ENCODE results near the gene TERB1. TPM values are rescaled to one million over a fixed set of nuclear protein-coding genes. Genes with fewer than 3 reads are reported as not detected.
"Not testable (repeated sequence)": the region's sequence is repeated elsewhere in the genome, so short reads cannot be mapped to it uniquely, and the experiment has no call there.

Gene TERB1
- total RNA-seq, 1 donor from 2014 or later, result 0.41 TPM

GRCh38 chr16:66800856-66801255, 528 bp downstream of the TERB1 start:
- H3K36me3 Mint-ChIP-seq, result peaks cover 17% of the 10 kb centered on the region
- DNase-seq (ENCODE audit: extremely low spot score, unreplicated experiment), result no peak

GRCh38 chr16:66798161-66798560, 3.2 kb downstream of the TERB1 start:
- no peaks in the 10 kb centered on the region for H3K9me3 Mint-ChIP-seq
- H3K36me3 Mint-ChIP-seq, result no peaks in the 10 kb centered on the region
- H3K4me1 Mint-ChIP-seq (ENCODE audit: unreplicated experiment), result no peaks in the 10 kb centered on the region
- no peak overlapping the region for H3K27ac Mint-ChIP-seq
- H3K4me3 Mint-ChIP-seq, result no peak overlapping the region
- no peak for TF ChIP-seq CTCF (conservative IDR thresholded peaks at IDR 0.05)
- no peak for DNase-seq (ENCODE audit: extremely low spot score, unreplicated experiment)
- H3K27me3 Mint-ChIP-seq, result no peaks in the 10 kb centered on the region

More at GRCh38 chr16:66800856-66801255, 528 bp downstream of the TERB1 start:
- H3K4me3 Mint-ChIP-seq, result no peak overlapping the region
- H3K27ac Mint-ChIP-seq, result no peak overlapping the region
- no peak for TF ChIP-seq CTCF (conservative IDR thresholded peaks at IDR 0.05)
- H3K4me1 Mint-ChIP-seq (ENCODE audit: unreplicated experiment), result no peaks in the 10 kb centered on the region
- H3K9me3 Mint-ChIP-seq, result no peaks in the 10 kb centered on the region
- no peaks in the 10 kb centered on the region for H3K27me3 Mint-ChIP-seq

GRCh38 chr16:66793984-66794383, 7.4 kb downstream of the TERB1 start:
- H3K4me1 Mint-ChIP-seq (ENCODE audit: unreplicated experiment); H3K36me3 Mint-ChIP-seq; DNase-seq (ENCODE audit: extremely low spot score, unreplicated experiment); H3K4me3 Mint-ChIP-seq; H3K9me3 Mint-ChIP-seq; H3K27ac Mint-ChIP-seq; H3K27me3 Mint-ChIP-seq: not testable (repeated sequence)

- H3K27ac Mint-ChIP-seq, result no peak overlapping the region
Measured at GRCh38 chr16:66790130-66790733, 11.2 kb downstream of the TERB1 start.

GRCh38 chr16:66787427-66787826, 14.0 kb downstream of the TERB1 start:
- no peak for DNase-seq (ENCODE audit: extremely low spot score, unreplicated experiment)
- H3K9me3 Mint-ChIP-seq, result no peaks in the 10 kb centered on the region
- peaks cover 9% of the 10 kb centered on the region for H3K27me3 Mint-ChIP-seq
- no peaks in the 10 kb centered on the region for H3K36me3 Mint-ChIP-seq
- TF ChIP-seq CTCF (conservative IDR thresholded peaks at IDR 0.05), result no peak
- no peak overlapping the region for H3K4me3 Mint-ChIP-seq
- no peaks in the 10 kb centered on the region for H3K4me1 Mint-ChIP-seq (ENCODE audit: unreplicated experiment)
- no peak overlapping the region for H3K27ac Mint-ChIP-seq

More at GRCh38 chr16:66790130-66790733, 11.2 kb downstream of the TERB1 start:
- TF ChIP-seq CTCF (conservative IDR thresholded peaks at IDR 0.05), result no peak
- no peak for DNase-seq (ENCODE audit: extremely low spot score, unreplicated experiment)
- Mint-ChIP-seq H3K4me1 (ENCODE audit: unreplicated experiment) (no peaks in the 10 kb centered on the region), H3K36me3 (no peaks in the 10 kb centered on the region), H3K27me3 (peaks cover 9% of the 10 kb centered on the region), H3K9me3 (no peaks in the 10 kb centered on the region), H3K4me3 (no peak overlapping the region)

GRCh38 chr16:66786551-66786950, 14.8 kb downstream of the TERB1 start:
- Mint-ChIP-seq H3K4me1 (ENCODE audit: unreplicated experiment) (no peaks in the 10 kb centered on the region), H3K27me3 (peaks cover 4% of the 10 kb centered on the region), H3K4me3 (no peak overlapping the region), H3K27ac (no peak overlapping the region), H3K36me3 (no peaks in the 10 kb centered on the region), H3K9me3 (no peaks in the 10 kb centered on the region)
- no peak for TF ChIP-seq CTCF (conservative IDR thresholded peaks at IDR 0.05)
- no peak for DNase-seq (ENCODE audit: extremely low spot score, unreplicated experiment)
